ENCODE results near the gene GPR85. TPM values are rescaled to one million over a fixed set of nuclear protein-coding genes. Genes with fewer than 3 reads are reported as not detected.

GPR85 gene, protein sequence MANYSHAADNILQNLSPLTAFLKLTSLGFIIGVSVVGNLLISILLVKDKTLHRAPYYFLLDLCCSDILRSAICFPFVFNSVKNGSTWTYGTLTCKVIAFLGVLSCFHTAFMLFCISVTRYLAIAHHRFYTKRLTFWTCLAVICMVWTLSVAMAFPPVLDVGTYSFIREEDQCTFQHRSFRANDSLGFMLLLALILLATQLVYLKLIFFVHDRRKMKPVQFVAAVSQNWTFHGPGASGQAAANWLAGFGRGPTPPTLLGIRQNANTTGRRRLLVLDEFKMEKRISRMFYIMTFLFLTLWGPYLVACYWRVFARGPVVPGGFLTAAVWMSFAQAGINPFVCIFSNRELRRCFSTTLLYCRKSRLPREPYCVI
- 0.34 and 3.6 TPM in 2 replicates for total RNA-seq

DNA sequence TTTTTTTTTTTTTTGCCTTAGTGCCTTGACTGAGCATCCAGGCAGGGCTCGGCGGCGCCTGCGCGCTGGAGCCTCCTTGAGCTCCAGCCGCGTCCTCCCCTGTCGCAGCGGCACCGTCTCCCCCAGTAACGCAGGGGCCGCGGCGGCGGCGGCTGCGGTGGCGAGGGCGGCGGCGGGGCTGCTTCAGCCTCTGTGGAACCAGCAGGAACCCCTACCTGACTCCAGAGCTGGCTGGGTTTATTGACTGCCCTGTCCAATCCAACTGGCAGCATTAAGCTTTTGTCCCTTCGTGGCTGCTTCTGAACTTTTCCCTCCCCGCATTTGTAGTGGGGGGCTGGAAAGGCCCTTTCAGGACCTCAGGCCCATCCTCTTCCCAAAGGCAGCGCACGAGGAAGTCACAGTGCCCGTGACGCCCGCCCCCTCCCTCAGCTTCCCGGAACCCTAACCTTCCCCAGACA, at the start of gene GPR85:
Gene GPR85, minus strand, starts transcription at position 397 of the 458 bp plus-strand sequence. CDS start 2,106 bp downstream, outside the sequence.

DNA sequence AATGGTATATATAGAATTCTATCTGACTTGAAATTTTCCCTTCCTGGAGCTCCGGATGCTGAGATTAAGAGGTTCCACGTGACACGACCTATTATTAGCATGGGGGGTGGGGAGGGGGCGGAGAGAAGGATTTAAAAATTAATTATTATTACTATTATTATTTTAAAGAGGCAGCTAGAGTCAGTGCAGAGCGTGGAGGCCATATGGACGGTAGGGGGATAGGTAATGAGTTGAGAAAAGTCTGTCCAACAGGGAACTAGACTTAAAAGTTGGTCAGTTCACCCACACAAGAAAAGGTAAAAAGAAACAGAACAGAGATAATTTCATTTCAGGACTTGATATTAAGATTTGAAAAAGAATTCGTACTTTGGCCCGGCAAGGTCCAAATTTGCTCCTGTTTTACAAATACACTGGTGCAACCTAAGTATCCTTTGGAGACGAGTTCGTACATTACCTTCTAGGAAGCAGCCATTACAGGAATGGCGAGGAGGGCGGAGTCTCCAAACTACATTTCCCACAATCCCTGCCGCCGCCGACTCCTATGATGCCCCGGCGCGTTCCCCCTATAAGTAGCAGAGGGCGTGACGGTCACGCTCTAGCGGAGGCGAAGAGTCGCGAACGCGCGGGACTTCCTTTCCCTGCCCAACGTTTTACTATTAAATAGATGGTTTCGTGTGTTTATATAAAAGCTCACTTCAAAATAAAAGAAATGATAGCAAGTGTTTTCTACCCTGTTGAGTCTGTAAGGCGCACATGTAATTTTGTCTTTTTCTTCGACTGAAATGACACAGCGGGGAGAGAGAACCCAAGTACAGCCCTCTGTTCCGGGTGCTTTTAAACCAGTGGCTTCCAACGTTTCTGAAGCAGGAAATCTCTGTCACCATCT, 31.7 kb upstream of the GPR85 start, which contains the start of gene SMIM30:
Gene SMIM30, minus strand, starts transcription at position 481 of the 886 bp plus-strand sequence. CDS start 976 bp downstream, outside the sequence.

Other genes starting within 250 kb of the GPR85 start
- 31.8 and 56.2 TPM in 2 replicates for gene SMIM30, start 31.7 kb upstream of the GPR85 start, total RNA-seq

All from nasal cavity respiratory epithelium epithelial cell of viscerocranial mucosa (primary cell).